Lower leg skin (tissue), 4 donors: Measurements from ENCODE around the gene TREM2. TPM values are rescaled to one million over a fixed set of nuclear protein-coding genes. Genes with fewer than 3 reads are reported as not detected.
"Not testable (repeated sequence)": the region's sequence is repeated elsewhere in the genome, so short reads cannot be mapped to it uniquely, and the experiment has no call there.

ENCODE experiments used
- DNase-seq, 2 donors: peaks; one replicate each; pipeline ENCODE4 v3.0.0-alpha.2; 2019; ENCODE audit warnings: low spot score in 2 of 2
- H3K4me3 ChIP-seq: fragments of 200-600 bp; sonication (generic); 2 replicates; pipeline ENCODE4 v1.5.1; 2017; ENCODE audit warnings: mild to moderate bottlenecking, low read depth; ENCODE audit not compliant: poor library complexity, severe bottlenecking
- CTCF ChIP-seq, 3 donors: fragments of 450-650 bp; IDR thresholded peaks; one replicate each; pipeline ENCODE4 v1.5.1; 2016; ENCODE audit warnings: antibody characterized with exemption in 3 of 3, mild to moderate bottlenecking in 3 of 3, moderate library complexity in 2 of 3
- POLR2A ChIP-seq, 2 donors: fragments of 450-650 bp; IDR thresholded peaks; one replicate each; pipeline ENCODE4 v1.6.1; 2016 to 2017; ENCODE audit warnings: antibody characterized with exemption in 2 of 2, mild to moderate bottlenecking in 1 of 2, moderate library complexity in 1 of 2
- WGBS, 2 donors: methylation state at CpG; one replicate each; pipeline ENCODE4 v1.1.5; 2018; 5-methylcytosine and 5-hydroxymethylcytosine counted together
- intact Hi-C: fragments of 100-400 bp; cut with DNase I; formaldehyde crosslinking; loops from one replicate; pipeline ENCODE4 v1.15.0; 2023; ENCODE audit warnings: low total_unique reads
- total RNA-seq, 4 donors: library from RNA; depleted of rRNA; stranded (reverse); fragments of >200 nt; gene quantifications; one replicate each; pipeline ENCODE4 v1.1.0, GENCODE V29; 2016

Gene TREM2
- total RNA-seq, 4 donors from 2014 or later: 0.46 to 3.5 TPM; not detected in 2

GRCh38 chr6:41193884-41194283 lies 31.0 kb upstream of the TREM2 start:
- 50 to 60% methylated on average over 5 of the region's 5 CpGs for WGBS, 2 donors
- intact Hi-C loops: no loop called here
- TF ChIP-seq POLR2A (IDR thresholded peaks at IDR 0.05) (no peak), CTCF (IDR thresholded peaks at IDR 0.05) (no peak)
- H3K4me3 ChIP-seq: no peak overlapping the region
- DNase-seq: no peak

GRCh38 chr6:41193171-41193734 lies 30.3 kb upstream of the TREM2 start:
- H3K4me3 ChIP-seq: no peak overlapping the region
- TF ChIP-seq CTCF (IDR thresholded peaks at IDR 0.05) (no peak), POLR2A (IDR thresholded peaks at IDR 0.05) (no peak)
- 73 to 77% methylated on average over 5 of the region's 5 CpGs for WGBS, 2 donors
- no peak for DNase-seq
- intact Hi-C loops: no loop called here

GRCh38 chr6:41191569-41191968 lies 28.7 kb upstream of the TREM2 start:
- intact Hi-C loops: no loop called here
- 21 to 25% methylated on average over 6 of the region's 6 CpGs for WGBS, 2 donors
- H3K4me3 ChIP-seq: no peak overlapping the region
- TF ChIP-seq POLR2A (IDR thresholded peaks at IDR 0.05) (no peak), CTCF (IDR thresholded peaks at IDR 0.05) (no peak)
- DNase-seq: no peak

- TF ChIP-seq POLR2A (IDR thresholded peaks at IDR 0.05) (no peak), CTCF (IDR thresholded peaks at IDR 0.05) (no peak)
- no peak overlapping the region for H3K4me3 ChIP-seq
- no peak for DNase-seq
- 79 to 84% methylated on average over 3 of the region's 3 CpGs for WGBS, 2 donors
- intact Hi-C loops: no loop called here
Measured at GRCh38 chr6:41190791-41191190, 27.9 kb upstream of the TREM2 start.

GRCh38 chr6:41189967-41190366 lies 27.1 kb upstream of the TREM2 start:
- DNase-seq: no peak
- no peak overlapping the region for H3K4me3 ChIP-seq
- 93 to 97% methylated on average over 2 of the region's 2 CpGs for whole genome bisulfite sequencing, 2 donors
- TF ChIP-seq POLR2A (IDR thresholded peaks at IDR 0.05): no peak
- TF ChIP-seq CTCF (IDR thresholded peaks at IDR 0.05): no peak
- intact Hi-C loops: no loop called here

GRCh38 chr6:41189046-41189445 lies 26.1 kb upstream of the TREM2 start:
- H3K4me3 ChIP-seq, DNase-seq, intact Hi-C loops: not testable (repeated sequence)
